Lung (tissue), 12 donors: Measurements from ENCODE around the gene LYZ. TPM values are rescaled to one million over a fixed set of nuclear protein-coding genes. Genes with fewer than 3 reads are reported as not detected.
"Not testable (repeated sequence)": the region's sequence is repeated elsewhere in the genome, so short reads cannot be mapped to it uniquely, and the experiment has no call there.

Experiments used
- ATAC-seq: fragments of 200-7000 bp; cut with Tn5 transposase; one replicate; pipeline ENCODE4 v1.9.1; 2020; ENCODE audit warnings: moderate number of reproducible peaks; ENCODE audit not compliant: insufficient read depth, low FRiP score
- DNase-seq, 3 donors: peaks; one replicate each; pipeline ENCODE4 v3.0.0-alpha.2; 2013 to 2017
- H3K27ac ChIP-seq, 2 donors: one replicate each; pipeline ENCODE4 v1.5.1; 2013; ENCODE audit warnings: mild to moderate bottlenecking in 2 of 2, moderate library complexity in 2 of 2, control low read depth in 1 of 2, inconsistent platforms in 1 of 2, low read depth in 1 of 2, low read length in 1 of 2
- H3K27me3 ChIP-seq, 3 donors: one replicate each; pipeline ENCODE4 v1.5.1; 2013; ENCODE audit warnings: low read length in 2 of 3; ENCODE audit not compliant: control insufficient read depth in 3 of 3, insufficient read depth in 3 of 3
- H3K36me3 ChIP-seq, 4 donors: one replicate each; pipeline ENCODE4 v1.5.1; 2013; ENCODE audit warnings: low read length in 4 of 4, mild to moderate bottlenecking in 1 of 4, moderate library complexity in 1 of 4; ENCODE audit not compliant: control insufficient read depth in 4 of 4, insufficient read depth in 4 of 4
- H3K4me1 ChIP-seq, 5 donors: one replicate each; pipeline ENCODE4 v1.5.1; 2013; ENCODE audit warnings: low read length in 5 of 5, mild to moderate bottlenecking in 2 of 5, moderate library complexity in 1 of 5; ENCODE audit not compliant: control insufficient read depth in 5 of 5, insufficient read depth in 5 of 5
- H3K4me3 ChIP-seq: one replicate; pipeline ENCODE4 v1.5.1; 2013; ENCODE audit warnings: mild to moderate bottlenecking, control low read depth, moderate library complexity
- H3K9ac ChIP-seq, 2 donors: one replicate each; pipeline ENCODE4 v1.5.1; 2013; ENCODE audit warnings: low read length in 2 of 2, control low read depth in 1 of 2; ENCODE audit not compliant: insufficient read depth in 1 of 2
- H3K9me3 ChIP-seq, 4 donors: one replicate each; pipeline ENCODE4 v1.5.1; 2013; ENCODE audit warnings: low read length in 3 of 4, mild to moderate bottlenecking in 1 of 4, moderate library complexity in 1 of 4; ENCODE audit not compliant: control insufficient read depth in 4 of 4, insufficient read depth in 3 of 4
- WGBS, 2 donors: extraction: QIAGEN DNeasy Blood & Tissue Kit; methylation state at CpG; one replicate each; pipeline ENCODE4 v1.1.7; 2013; 5-methylcytosine and 5-hydroxymethylcytosine counted together
- polyA plus RNA-seq, 2 donors: library from polyadenylated mRNA; stranded (reverse); fragments of 200-250 nt; gene quantifications; one replicate each; pipeline ENCODE4 v1.2.1, GENCODE V29; 2013
- total RNA-seq, 2 donors: library from RNA; depleted of rRNA in 1 of 2; stranded (reverse); fragments of >200 nt in 1 of 2; gene quantifications; one replicate each; pipeline ENCODE4 v1.2.1, GENCODE V29; 2014 to 2021
- TF ChIP-seq, protein P1 (sequence below): IDR thresholded peaks from 2 replicates; pipeline ENCODE4 v1.5.1; 2012; ENCODE audit warnings: mild to moderate bottlenecking; ENCODE audit errors: control extremely low read depth, extremely low read depth
- donor health status: control.
- donor health status: control.
- donor health status: Bipolar disorder and iron deficiency.
- donor health status: healthy.
- donor health status: DM: yes; HTN: yes; CAD: no.

Gene LYZ
- total and polyA plus RNA-seq, 4 donors, result 171 to 448 (median 182) TPM

DNA sequence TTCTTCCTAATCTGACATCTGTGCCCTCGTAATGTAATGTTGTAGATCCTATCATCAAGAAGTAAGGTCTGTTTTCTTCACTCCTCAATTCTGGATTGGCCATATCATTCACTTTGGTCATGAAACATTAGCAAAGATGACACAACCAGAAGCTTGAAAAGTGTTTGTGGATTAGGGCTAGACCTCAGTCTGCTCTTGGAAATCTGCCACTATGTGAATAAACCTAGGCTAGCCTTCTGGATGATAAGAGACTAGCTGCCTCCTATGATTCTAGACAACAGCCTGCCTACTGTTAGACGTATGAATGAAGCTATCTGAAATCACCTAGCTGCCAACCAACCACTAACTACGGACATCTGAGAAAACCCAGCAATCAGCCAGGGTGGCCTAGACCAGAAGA, 38.7 kb upstream of the LYZ start:
- H3K27ac ChIP-seq, result no peak overlapping the region
- WGBS, 2 donors, result 85 to 93% methylated on average over 3 of the region's 3 CpGs
- H3K36me3 ChIP-seq, result no peaks in the 10 kb centered on the region
- DNase-seq, result no peak
- peaks cover 0 to 6% (median 2%) of the 10 kb centered on the region in 4 donors for H3K9me3 ChIP-seq
- no peaks in the 10 kb centered on the region for H3K4me1 ChIP-seq
- TF ChIP-seq, protein P1, sequence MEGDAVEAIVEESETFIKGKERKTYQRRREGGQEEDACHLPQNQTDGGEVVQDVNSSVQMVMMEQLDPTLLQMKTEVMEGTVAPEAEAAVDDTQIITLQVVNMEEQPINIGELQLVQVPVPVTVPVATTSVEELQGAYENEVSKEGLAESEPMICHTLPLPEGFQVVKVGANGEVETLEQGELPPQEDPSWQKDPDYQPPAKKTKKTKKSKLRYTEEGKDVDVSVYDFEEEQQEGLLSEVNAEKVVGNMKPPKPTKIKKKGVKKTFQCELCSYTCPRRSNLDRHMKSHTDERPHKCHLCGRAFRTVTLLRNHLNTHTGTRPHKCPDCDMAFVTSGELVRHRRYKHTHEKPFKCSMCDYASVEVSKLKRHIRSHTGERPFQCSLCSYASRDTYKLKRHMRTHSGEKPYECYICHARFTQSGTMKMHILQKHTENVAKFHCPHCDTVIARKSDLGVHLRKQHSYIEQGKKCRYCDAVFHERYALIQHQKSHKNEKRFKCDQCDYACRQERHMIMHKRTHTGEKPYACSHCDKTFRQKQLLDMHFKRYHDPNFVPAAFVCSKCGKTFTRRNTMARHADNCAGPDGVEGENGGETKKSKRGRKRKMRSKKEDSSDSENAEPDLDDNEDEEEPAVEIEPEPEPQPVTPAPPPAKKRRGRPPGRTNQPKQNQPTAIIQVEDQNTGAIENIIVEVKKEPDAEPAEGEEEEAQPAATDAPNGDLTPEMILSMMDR, result no peak
- ATAC-seq, result no peak
- no peaks in the 10 kb centered on the region for H3K27me3 ChIP-seq
- H3K4me3 ChIP-seq, result no peak overlapping the region
- H3K9ac ChIP-seq, result no peak overlapping the region

DNA sequence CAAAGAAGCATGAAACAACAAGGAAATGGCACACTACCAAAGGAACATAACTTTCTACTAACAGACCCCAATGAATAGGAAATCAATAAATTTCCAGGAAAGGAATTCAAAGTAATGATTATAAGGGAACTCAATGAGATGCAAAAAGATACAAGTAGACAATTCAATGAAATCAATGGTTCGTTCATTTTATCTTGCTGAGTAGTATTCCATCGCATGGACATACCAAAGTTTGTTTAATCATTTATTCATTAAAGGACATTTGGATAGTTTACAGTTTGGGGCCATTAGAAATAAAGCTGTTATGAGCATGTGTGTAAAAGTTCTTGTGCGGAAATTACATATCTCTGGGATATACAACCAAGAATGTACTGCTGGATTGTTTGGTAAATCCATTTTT, 35.0 kb upstream of the LYZ start:
- H3K9me3 ChIP-seq, result peaks cover 0 to 6% (median 4%) of the 10 kb centered on the region in 4 donors
- H3K4me3 ChIP-seq, result no peak overlapping the region
- WGBS, 2 donors, result 98% methylated on average over 3 of the region's 3 CpGs
- H3K36me3 ChIP-seq, result no peaks in the 10 kb centered on the region
- no peak for DNase-seq
- H3K27me3 ChIP-seq, result no peaks in the 10 kb centered on the region
- H3K9ac ChIP-seq, result no peak overlapping the region
- TF ChIP-seq, protein P1, result no peak
- H3K4me1 ChIP-seq, result no peaks in the 10 kb centered on the region
- no peak for ATAC-seq
- H3K27ac ChIP-seq, result no peak overlapping the region

DNA sequence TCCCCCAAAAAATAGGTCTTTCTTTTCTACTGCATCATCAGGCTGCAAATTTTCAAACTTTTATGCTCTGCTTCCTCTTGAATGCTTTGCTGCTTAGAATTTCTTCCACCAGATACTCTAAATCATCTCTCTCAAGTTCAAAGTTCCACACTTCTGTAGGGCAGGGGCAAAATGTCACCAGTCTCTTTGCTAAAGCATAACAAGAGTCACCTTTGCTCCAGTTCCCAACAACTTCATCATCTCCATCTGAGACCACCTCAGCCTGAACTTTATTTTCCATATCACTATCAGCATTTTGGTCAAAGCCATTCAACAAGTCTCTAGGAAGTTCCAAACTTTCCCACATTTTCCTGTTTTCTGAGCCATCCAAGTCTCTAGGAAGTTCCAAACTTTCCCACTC, 31.4 kb upstream of the LYZ start:
- ATAC-seq, H3K9me3 ChIP-seq, H3K36me3 ChIP-seq, H3K4me3 ChIP-seq, DNase-seq, H3K27ac ChIP-seq, H3K27me3 ChIP-seq, H3K9ac ChIP-seq, H3K4me1 ChIP-seq: not testable (repeated sequence)

DNA sequence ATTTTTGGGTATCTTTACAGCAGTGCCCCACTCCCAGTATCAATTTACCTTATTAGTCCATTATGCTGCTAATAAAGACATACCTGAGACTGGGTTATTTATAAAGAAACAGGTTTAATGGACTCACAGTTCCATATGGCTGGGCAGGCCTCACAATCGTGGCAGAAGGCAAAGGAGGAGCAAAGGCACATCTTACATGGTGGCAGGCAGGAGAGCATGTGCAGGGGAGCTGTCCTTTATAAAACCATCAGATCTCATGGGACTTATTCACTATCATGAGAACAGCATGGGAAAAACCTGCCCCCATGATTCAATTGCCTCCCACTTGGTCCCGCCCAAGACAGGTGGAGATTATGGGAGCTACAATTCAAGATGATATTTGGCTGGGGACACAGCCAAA, 30.9 kb upstream of the LYZ start:
- not testable (repeated sequence) for H3K27me3 ChIP-seq, H3K9ac ChIP-seq, H3K27ac ChIP-seq, H3K36me3 ChIP-seq, ATAC-seq, DNase-seq, H3K4me3 ChIP-seq, H3K4me1 ChIP-seq, H3K9me3 ChIP-seq
- 90 to 92% methylated on average over 2 of the region's 2 CpGs for WGBS, 2 donors

DNA sequence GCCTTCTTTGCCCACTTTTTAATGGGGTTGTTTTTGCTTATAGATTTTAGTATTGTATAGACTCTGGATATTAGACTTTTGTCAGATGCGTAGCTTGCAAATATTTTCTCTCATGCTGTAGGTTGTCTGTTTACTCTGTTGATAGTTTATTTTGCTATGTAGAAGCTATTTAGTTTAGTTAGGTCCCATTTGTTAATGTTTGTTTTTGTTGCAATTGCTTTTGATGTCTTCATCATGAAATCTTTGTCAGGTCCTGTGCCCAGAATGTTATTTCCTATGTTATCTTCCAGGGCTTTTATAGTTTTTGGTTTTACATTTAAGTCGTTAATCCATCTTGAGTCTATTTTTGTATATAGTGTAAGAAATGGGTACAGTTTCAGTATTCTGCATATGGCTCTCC, 30.0 kb upstream of the LYZ start:
- no peak overlapping the region for H3K4me3 ChIP-seq
- 91 to 100% methylated on average over 2 of the region's 2 CpGs for WGBS, 2 donors
- no peaks in the 10 kb centered on the region for H3K27me3 ChIP-seq
- H3K27ac ChIP-seq, result no peak overlapping the region
- H3K4me1 ChIP-seq, result no peaks in the 10 kb centered on the region
- DNase-seq (no peak), ATAC-seq (no peak)
- peaks cover 0 to 8% (median 0%) of the 10 kb centered on the region in 4 donors for H3K9me3 ChIP-seq
- no peak overlapping the region for H3K9ac ChIP-seq
- H3K36me3 ChIP-seq, result no peaks in the 10 kb centered on the region
- TF ChIP-seq, protein P1, result no peak
